NCI-H1048 (cell line): ENCODE measurements around the gene MYLK4.

Source experiments
- DNase-seq: peaks from one replicate; lab custom pipeline; 2025; lab: John Stamatoyannopoulos, UW

MYLK4 gene

DNA sequence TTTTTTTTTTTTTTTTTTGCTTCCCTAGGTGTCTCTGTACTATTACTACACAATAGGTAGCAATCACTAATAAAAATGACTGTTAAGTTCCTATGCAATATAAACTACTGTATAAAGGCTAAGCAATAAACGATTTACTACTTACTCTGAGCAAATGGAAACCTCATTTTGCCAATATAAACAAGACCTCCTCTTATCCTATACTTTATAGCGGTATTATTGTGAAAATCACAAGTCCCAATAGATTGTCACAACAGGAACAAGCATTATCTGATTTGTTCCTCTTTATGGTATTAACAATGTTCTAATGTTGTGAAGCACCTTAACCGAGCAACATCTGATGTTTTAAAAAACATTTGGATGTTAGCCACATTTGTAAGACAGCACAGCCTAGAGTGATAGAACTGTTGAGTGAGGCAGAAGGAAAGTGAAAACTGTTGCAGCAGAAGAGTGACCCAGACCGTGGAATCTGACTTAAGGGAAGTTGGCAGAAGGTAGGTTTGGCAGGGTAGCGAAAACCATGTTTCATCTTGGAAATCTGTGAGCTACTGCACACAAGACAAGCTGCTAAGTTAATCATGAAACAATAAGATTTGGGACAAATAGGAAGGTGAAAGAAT, 94.2 kb downstream of the MYLK4 start:
- DNase-seq, result no peak

DNA sequence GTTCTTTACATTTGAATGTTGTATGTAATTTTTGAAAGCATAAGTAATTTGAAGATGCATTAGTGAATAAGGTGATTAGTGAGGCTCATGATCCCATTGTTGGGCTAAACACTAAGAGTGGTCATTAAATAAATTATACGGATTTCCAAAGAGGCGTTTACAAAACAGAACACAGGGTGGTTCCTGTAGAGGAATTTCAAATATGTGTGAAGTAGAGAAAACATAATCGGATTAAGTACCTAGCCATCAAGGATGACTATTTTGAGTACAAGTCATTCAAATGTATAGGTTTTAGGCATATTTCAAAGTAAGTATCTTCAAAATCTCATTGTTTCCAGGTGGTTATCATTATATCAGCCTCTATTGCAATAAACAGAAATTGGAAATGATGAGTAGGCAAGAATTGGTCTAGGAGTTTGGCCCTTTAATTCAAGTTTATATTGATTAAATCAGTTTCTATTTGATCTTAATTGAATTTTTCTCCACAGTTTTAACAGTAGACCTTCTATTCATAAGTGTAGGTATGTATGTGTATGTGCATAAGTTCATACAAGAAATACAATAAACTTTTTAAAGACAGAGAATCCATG, 94.8 kb downstream of the MYLK4 start:
- DNase-seq, result no peak

DNA sequence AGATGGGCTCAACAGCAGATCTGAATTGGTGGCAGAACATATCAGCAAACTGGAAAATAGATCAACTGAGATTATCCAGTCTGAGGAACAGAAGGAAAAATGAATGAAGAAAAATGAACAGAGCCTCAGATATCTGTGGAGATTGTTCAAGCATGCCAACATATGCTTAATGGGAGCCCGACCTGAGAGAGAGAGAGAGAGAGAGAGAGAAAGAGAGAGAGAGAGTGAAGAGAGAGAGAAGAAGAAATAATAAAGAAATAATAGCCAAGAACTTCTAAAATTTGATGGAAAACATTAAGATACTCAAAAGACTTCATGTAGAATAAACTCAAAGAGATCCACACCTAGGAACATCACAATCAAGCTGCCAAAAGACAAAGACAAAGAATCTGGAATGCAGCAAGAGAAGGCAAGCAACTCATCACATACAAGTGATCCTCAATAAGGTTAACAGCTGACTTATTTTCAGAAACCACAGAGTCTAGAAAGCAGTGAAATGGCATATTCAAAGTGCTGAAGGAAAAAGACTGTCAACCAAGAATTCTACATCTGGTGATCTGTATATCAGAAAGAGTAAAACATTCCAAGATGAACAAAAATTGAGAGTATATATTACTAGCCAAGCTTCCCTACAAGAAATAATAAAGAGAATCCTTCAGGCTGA, 97.2 kb downstream of the MYLK4 start:
- DNase-seq, result no peak

DNA sequence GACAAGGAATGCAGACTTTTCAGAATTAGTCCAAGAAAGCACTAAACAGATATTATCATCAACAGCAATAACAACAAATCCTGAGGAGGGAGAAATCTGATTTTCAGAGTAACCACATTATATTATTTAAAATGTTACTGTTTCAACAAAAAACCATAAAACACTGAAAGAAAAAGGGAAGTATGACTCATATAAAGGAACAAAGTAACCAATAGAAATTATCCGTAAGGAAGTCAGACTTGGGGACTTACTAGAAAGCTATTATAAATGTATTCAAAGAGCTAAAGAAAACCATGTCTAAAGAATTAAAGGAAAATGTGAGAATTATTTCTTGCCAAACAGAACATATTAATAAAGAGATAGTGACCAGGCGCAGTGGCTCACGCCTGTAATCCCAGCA, 98.1 kb downstream of the MYLK4 start:
- DNase-seq, result no peak

DNA sequence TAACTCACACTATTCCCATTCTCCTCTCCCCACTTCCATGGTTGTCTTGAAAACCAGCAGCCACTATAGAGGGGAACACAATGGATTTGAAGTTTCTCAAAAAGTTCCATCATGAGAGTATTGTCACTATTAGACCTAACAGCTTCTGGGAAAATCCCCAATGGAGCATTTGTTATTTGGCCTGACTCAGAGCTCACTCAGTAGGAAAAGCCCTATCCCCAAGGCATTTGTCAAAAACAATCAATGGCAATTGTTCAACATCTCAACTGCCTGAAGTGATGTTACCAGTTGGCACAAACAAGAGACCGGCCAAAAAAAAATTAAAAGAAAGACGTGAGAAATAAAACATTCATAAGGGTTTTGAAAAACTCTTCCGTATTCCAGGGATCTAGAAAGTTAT, 98.8 kb downstream of the MYLK4 start:
- DNase-seq, result no peak

DNA sequence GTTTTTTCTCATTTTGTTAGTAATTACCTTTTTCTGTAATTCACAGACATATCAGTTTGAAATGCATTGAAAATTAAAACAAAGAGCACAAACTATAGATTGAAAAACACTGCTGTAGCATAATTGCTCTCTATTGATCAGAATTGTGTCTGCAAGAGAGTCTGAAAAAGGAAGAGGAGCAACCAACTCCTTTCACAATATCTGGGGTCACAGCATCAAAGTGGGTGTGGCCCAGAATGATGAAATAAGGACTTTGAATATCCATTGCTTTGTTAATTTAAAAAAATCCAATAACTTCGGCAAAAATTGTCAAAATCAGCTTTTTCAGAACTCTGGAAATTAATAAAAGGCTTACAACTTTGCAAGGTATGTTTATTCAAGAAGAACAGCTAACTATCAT, 99.2 kb downstream of the MYLK4 start:
- DNase-seq, result no peak

DNA sequence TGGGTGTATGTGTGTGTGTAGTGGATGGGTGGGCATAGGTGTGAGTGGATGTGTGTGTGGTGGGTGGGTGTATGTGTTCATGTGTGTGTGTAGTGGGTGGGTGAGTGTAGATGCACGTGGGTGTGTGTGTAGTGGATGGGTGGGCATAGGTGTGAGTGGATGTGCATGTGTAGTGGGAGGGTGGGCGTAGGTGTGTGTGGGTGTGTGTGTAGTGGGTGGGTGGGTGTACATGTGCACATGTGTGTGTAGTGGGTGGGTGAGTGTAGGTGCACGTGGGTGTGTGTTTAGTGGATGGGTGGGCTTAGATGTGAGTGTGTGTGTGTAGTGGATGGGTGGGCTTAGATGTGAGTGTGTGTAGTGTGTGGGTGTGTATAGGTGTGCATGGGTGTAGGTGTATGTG, 104.4 kb downstream of the MYLK4 start:
- no peak for DNase-seq

DNA sequence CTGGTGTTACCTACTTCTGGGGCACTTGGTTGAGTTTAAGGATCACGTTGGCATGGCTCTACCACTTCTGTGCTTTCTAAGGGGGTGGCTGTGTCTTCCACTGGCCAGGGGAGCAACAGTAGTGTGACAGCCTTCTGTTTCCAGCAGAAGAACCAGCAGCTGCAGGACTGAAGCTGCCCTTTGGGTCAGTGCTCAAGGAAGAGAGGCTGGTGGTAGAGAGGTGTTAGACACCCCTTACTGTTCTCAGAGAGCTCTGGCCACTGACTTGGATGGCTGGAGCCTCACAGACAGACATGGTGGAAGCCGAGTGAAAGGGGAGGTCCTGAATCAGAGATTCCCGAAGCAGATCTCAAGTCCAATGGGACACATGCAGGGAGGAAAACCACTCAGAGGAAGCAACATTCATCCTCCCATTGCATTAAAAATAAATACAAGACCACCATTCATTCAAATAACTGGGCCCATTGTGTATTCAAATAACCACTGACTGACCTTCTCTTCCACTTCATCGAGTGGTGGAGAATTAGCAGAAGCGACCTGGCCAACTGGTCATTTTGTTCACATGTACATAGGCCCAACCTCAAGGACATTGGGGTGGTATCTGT, 106.7 kb downstream of the MYLK4 start:
- no peak for DNase-seq

DNA sequence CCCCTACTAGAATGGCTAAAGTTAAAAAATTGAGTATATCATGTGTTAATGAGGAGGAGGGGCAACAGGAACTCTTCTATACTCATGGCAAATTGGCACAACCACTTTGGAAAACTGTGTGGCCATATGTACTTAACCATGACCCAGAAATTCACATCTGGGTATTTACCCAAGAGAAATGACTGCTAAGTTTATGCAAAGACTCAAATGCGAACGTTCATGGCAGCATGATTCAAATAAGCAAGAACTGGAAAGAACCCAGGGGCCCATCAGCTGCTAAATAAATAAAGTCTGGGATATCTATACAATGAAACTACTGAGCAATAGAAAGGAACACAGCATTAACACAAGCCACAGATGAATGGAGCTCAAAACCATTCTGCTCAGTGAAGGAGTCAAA, 107.6 kb downstream of the MYLK4 start:
- no peak for DNase-seq

DNA sequence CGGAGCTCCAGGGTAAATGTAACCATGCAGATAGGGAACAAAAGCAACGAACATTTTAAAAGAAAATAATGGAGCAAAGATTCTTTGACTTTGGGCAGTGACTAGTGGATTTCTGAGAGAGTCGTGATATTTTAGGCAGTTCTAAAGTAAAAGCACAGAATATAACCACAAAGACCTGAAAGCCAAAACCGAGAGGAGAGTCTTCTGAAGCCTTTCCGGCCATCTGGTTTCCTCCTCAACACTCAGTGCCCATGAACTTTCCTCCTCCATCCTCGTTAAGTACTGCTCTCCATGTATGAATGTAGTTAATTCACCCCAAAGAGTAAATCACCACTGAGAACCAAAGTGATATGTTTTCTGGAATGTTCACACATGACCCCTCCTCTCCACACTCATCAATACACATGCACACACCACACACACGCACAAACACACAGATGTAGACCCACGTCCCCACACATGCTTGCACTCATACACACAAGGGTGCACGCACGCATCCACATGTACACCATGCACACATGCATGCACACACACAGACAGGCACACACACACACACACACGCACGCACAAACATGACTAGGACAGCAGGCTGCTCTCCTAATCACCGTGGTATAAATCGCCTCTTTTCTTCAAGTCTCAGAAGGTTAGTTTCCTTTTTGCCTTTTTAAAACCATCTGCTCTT, 109.5 kb downstream of the MYLK4 start:
- no peak for DNase-seq

DNA sequence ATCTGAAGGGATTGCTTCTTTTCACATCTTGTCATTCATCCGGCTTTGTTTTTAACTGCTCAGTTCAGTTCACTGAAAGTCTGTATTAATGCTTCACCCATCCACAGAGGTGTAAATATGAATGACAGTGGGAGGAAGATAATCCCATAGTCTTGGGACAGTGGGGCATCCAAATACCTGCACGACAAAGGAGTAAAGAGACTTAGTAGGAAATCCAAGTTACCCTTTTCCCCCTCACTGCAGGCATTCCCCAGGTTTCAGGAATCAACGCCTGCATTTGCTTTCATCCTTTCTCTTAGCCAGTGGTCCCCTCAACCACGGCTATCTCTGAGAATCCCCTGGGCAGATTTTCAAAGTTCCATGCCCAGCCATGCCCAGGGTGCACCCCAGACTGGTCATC, 110.2 kb downstream of the MYLK4 start:
- no peak for DNase-seq

DNA sequence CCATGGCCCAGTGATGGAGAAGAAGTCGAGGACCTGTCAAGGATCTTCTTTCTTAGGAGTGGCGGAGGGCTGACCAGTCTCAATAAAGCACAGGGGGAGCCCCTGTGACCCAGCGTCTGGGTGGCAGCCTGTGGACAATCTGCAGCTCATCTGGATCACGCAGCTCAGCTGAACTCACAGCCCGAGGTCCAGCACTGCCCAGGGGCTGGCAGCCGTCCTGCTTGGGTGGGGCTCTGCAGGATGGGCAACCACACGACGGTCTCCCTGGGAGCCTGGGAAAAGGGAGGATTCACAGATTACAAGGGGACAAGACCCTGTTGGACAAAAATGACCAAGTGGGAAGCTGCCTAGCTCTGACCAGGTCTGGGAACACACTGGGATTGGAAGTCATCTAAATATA, 110.8 kb downstream of the MYLK4 start:
- DNase-seq, result no peak

DNA sequence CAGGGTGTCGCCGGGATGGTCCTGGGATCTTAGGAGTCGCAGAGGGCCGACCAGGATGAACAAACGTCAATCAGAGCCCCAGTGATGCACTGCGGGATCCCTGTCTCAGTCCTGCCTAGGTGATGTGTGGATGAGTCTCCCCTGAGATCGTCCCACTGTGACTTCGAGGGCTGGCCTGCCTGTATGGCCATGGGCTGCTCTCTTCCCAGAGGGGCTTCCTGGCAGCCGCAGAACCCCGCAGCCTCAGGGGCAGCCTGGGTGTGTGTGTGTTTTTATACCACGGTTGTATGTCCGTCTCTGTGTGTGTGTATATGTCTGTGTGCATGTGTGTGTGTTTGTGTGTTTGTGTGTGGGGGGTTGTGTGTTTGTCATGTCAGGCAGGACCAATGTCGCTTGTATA, 111.6 kb downstream of the MYLK4 start:
- DNase-seq, result no peak

DNA sequence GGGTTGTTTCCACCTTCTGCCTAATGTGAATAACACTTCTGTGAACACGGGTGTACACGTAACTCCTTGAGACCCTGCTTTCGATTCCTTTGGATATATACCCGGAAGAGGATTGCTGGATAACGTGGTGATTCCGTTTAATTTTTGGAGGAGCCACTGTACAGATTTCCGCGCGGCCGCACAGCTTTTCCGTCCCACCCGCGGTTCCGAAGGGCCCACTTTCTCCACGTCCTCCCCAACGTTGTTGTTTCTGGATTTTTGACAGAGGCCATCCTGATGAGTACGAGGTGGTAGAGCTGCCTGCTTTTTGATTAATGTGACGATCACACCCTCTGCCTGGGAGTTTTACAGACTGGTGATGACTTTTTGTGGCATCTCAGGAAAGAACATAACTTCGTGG, 114.0 kb downstream of the MYLK4 start:
- DNase-seq, result no peak

DNA sequence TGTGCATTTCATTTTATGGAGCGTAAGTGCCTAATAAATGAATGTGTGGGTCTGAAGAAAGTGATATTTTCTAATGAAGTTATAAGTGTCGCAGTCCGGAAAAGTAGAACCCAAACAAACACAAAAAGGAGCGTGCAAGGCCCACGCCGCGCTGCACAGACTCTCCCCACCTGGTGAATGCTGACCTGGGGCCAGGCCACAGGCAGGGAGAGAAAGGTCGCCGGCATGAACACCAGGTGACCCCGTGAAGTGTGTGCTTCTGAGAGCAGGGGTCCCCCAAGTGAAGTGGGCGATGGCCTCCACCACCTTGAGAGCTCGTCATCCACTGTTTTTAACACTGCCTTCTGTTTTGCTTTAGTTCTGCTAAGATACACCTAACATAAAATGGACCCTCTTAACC, 114.8 kb downstream of the MYLK4 start:
- DNase-seq, result no peak

DNA sequence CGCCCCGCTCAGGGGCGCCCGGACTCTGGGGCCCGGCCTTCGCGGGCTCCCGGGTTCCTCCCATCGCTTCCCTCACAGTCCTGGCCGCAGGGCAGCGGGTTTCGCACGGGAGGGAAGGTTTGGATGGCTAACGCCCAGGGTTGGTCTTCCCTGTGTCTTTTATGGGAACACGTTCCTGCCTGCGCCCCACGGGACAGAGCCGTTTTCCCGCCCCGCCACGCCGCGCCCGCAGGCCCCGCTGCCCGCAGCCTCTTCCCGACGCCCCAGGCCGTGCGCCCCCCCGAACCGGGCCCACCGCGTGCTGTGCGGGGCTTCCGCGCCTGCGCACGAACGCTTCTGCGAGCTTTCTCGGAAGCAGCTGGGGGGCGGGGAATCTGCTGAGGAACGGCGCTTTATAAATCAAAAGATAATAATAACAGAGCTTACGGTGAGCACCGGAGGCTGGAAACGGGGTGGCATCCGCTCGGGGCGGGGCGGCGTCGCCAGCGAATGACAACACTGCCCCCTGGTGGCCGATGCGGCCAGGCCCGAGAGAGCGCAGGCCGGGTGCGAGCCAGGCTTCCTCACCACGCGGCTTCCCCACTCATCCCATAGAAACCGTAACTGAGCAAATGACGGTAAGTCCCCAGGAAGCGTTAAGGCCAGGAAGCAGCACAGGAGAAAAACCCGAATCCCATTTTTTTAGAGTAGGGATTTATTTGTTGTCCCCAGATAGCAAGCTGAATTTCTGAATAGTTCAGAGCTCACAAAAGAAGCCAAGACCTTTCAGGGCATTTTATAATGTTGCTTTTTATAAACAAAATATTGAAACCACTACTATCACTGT, 116.4 kb downstream of the MYLK4 start:
- DNase-seq, result peak; percentile 73

DNA sequence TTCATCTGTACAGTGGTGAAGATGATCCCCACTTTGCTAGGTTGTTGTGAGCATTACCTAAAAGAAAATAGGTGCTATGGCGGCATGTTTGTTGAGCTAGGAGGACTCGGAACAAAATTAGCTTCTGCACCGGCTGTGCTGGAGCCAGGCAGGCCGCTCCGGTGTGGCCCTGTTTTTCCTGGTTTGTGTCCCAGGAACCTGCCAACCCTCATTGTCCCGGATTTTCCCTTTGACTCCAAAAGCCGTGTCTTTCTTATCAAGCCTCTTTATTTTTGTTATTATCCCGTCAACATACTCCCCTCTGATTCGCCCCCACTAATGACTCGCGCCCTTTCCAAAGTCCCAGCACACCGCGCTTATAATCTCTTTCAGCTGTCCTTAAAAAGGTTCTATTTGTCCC, 117.0 kb downstream of the MYLK4 start:
- DNase-seq, result no peak

DNA sequence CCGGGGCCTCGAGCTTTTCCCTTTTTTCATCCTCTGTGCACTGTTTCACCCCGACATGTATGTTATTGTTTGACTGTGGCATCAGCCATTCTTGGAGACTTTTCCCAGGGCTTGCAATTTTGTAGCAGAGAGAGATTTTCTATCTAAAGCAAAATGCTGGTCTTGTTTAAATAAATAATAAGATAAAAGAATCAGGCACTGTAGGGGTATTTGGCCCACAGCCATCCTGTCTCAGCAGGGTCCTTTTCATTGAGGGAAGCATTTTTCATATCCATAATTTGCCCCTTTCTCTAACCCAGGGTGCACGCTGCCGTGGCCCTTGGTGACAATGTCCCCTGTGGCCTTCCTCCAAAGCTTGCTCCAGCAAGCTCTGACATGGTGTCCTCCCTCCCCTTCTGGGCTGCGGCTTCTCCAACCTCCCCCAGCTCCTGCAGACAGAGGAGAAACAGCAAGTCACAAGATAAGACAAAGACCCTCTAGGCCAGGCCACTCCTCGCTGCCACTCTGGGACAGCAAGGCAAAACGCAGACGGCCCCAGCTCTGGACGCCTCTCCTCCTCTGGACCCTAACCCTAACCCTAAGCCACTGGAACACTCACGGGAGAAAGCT, 117.6 kb downstream of the MYLK4 start:
- DNase-seq, result no peak

DNA sequence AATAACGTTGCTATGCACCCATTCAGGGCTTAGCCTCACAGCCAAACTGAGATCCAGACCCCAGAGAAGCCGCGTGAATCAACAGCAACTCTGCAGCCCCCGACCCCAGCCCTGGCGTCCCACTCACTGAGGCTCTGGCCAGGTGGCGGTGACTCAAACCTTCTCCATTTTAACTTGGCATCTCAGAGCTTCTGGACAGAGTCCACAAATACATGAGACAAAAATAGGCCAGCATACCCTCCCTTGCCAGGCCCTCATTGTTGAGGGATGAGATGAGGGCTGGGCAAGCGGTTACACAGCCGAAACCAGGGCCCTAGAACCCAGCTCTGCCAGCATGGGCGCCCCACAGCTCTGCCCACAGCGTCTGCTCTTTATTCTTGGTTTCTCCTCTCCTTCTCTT, 118.4 kb downstream of the MYLK4 start:
- no peak for DNase-seq

DNA sequence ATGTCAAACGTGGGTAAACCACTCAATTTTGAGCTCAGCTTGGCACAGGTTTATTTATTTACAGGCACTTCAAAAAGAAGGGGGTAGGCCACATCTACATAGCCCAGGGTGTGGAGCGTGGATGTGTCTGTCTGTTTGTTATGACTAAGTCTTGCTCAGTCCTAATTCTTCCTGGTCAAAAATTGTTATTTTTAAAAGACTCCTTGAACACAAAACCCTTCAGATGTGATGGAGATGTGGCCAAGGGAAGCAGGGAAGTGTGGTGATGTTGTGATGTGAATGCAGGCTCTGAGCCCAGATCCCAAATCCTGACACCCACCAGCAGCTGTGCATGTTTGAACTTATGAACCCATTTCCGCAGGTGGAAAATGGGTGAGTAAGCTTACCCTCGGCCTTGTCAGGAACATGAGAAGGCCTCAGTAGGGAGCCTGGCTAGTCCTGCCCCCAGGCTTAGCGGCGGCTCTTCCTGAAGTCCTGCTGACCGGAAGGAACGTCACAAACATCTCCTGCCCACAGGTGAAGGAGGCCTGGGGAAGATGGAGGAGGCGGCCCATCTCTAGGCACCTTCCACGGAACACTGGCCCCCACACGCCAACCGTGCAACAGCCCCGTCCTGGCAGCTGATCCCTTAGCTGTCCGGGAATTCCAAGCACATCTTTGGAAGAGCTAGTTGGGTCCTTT, 119.7 kb downstream of the MYLK4 start:
- DNase-seq, result no peak

DNA sequence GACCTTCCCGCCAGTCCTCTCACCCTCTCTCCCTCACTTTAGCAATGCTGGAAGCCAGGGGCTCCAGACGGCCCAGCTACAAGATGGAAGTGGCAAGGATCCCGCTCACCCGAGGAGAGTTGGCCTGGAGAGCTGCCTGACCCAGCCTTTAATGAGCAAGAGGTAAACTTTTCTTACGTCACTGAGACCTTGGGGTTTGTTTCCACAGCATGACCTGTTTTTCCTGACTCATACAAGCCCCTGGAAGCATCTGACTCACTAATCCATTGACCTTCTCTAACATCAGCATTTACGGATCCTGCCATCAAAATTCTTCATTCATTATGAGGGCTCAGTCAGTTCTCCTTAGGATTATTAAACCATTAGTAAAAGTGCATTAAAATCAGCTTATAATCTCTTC, 120.4 kb downstream of the MYLK4 start:
- DNase-seq, result no peak
